Measurements from ENCODE around the gene NPTX1.
A peak's percentile ranks its signal among the peaks of the same experiment; 100 is the strongest.

The NPTX1 gene

GRCh38 chr17:80459234-80459633, 17.2 kb downstream of the NPTX1 start:
- DNase-seq (ENCODE audit: low read depth, low spot score): no peak

DNA sequence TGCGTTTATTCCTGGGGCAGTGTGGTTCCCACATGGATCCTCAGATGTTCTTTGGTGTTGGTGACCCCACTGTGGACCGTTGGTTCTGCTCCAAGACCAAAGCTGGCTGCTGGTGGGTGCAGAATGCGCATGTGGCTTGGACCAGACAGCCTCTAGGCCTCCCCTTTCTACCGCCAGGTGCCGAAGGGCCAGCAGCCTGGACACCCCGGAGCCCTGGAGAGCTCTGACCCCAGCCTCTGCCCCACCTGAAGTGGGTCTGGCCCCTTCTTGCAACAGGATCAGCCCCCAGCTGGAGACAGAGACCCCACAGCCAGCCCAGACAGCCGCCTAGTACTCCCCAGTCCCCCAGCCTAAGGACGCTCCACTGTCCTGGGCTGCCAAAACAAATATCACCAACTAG, 18.4 kb downstream of the NPTX1 start:
- no peak for DNase-seq (ENCODE audit: low read depth, low spot score)

DNA sequence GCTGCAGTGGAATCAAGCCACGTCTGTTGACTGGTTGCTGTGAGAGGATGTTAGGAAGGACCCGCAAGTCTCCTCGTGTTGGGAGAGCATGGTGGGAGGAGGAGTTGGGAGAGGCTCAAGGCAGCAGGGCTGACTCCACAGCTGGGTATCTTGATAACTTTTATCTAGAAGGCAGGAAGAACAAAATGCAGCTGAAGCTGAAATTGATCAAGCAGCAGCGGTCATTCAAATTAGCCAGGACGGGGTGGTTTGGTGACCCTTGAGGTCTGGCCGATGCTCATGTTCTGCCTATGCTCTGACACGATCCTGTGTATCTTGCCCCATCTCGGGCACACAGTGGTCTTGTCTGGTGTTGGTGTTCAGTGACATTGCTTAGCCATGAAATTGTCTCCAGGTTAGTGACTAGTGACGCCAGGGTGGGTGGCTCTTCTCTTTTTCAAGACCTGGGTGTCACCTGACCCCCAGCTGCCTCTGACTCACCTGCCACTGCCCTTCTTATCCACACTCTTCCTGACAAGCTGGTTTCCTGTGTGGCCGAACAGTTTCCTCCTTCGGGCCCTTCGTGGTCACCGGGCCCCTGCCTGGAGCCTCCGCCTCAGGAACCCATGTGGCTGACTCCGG, 19.1 kb downstream of the NPTX1 start:
- DNase-seq (ENCODE audit: low read depth, low spot score): no peak

DNA sequence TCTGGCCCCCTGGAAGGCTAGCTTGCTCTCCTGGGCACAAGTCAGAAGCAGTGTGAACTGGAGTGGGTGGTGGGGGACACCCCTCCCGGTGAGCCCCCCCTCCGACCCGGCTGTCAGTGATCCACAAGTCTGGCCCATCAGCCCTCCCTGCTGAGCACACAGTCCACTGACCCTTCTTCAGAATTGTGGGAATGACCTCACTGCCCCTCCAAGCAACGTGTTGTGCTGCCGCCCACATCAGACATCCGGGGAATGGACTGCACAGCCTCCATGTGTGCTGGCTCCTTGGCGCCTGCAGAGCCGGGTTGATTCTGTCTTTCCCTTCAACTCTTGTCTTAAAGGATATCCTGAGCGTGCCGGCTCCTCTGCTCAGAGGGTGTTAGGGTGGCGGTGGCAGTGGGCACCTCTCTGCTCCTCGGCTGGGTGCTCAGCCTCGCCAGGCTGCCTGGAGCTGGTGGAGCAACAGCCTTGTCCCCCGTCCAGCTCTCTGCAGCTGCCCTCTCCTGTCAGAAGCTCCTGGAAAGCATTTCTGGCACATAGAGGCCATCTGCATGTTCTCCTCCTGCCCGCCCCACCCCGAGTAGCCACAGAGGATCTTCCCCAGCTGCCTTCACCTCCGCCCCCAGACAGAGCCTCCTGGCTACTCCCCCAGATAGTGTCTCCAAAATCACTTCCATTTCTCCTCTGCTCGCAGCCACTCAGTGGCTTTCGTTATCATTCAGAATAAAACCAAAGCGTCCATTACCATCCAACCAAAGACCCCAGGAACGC, 19.8 kb downstream of the NPTX1 start:
- no peak for DNase-seq (ENCODE audit: low read depth, low spot score)

- no peak for DNase-seq (ENCODE audit: low read depth, low spot score)
These were observed 20.6 kb downstream of the NPTX1 start for GRCh38 chr17:80455784-80456183.

DNA sequence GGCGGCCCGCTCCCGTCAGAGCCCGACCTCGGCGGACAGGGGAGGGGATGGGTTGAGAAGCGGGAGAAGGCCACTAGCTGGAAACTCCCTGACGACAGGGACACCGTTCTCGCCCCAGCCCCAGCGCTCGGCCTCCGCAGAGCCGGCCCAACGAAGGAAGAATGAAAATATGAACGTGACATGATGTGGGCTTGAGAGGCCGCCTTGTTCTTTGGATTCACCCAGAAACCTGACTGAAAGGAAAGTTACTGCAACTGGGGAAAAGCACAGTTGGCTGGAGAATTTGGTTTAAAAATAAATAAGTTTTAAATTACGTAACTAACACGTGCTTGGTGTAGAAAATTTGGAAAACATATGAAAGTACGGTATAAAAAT, 21.1 kb downstream of the NPTX1 start:
- DNase-seq (ENCODE audit: low read depth, low spot score): no peak

GRCh38 chr17:80454557-80455335, 21.7 kb downstream of the NPTX1 start:
- DNase-seq (ENCODE audit: low read depth, low spot score): peak; percentile 80

- no peak for DNase-seq (ENCODE audit: low read depth, low spot score)
These were observed 22.3 kb downstream of the NPTX1 start for GRCh38 chr17:80453998-80454556.

GRCh38 chr17:80453126-80453997, 23.0 kb downstream of the NPTX1 start:
- DNase-seq (ENCODE audit: low read depth, low spot score): no peak

DNA sequence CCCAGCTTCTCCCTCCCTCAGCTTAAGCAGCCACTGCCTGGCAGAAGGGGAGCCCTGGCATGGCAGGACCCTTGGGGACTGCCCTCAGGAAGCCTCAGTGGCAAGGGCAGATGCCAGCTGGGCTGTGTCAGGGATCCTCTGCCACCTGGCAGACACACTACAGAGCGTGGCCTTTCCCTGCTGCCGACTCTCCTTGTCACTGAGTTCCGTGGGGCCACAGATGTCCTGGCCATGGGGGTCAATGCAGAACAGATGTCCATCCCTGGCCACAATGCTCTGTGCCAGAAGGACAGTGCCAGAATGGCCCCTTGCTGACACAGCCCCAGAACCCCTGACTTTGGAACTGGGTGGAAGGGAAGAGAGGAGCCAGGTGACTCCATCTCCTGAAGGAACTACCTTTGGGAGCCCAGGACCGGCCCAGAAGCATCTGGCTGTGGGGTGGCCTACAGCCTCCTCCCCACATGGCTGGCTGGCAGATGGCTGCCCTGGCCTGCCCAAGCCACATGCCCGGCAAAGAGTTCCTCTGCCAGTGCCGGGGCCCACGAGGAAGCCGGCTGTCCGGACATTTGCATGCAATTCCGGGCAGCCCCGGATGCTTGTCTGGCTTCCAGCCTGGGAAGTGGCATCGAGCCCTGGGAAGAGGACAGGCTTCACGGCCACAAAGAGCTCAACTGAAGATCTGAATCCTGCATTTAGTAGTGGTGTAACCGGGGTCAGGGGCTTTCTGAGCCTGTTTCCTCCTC, 24.1 kb downstream of the NPTX1 start:
- no peak for DNase-seq (ENCODE audit: low read depth, low spot score)

- no peak for DNase-seq (ENCODE audit: low read depth, low spot score)
These were observed 25.2 kb downstream of the NPTX1 start for GRCh38 chr17:80451104-80451775.

- no peak for DNase-seq (ENCODE audit: low read depth, low spot score)
These were observed 26.4 kb downstream of the NPTX1 start for GRCh38 chr17:80449930-80450576.

DNA sequence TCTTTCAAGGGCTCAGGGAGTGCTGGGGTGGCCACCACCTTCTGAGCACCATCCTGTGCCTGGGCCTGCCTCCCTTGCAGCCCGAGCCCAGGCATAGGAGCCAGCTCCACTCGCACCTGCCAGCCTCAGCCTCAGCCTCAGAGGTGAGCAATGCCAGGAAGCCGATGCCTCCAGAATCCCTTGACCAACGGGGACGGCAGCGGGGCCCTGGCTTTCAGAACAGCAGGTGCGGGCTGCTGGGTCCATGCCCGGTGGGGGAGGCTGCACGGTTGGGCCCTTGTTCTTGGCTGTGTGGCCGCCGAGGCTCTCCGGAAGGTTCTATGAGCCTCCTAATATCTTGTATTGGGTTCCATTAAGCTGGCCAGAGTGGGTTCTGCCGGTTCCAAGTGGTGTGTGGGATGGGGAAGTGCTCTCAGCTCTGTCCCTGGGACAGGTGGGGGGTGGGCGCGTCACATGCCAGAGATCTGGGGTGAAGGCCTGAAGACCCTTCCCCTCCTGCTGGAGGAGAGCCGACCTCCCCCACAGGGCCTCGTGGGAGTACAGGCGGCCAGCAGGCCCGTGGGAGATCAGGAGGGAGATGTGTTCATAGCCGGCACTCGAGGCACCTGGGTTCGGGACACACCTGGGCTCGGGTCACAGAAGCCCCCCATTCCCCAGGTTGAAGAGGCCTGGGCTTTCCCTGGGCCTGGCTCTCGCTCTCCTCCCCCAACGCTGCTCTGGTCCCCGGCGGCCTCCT, 27.0 kb downstream of the NPTX1 start:
- no peak for DNase-seq (ENCODE audit: low read depth, low spot score)

DNA sequence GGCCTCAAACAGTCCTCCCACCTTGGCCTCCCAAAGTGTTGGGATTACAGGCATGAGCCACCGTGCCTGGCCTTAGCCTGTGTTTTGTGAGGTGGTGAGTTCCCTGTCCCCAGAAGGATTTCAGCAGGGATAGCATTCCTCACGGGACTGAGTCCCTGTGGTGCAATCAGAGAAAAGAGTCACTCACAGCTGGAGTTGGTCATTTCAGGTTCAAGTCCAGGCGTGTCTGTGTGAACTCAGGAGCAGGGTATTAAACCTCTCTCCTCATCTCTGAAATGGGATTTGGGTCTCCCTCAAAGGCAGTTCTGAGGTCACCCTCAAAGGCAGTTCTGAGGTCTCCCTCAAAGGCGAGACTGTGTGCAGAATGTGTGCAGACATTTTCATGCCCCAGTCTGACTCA, 28.6 kb downstream of the NPTX1 start:
- no peak for DNase-seq (ENCODE audit: low read depth, low spot score)

DNA sequence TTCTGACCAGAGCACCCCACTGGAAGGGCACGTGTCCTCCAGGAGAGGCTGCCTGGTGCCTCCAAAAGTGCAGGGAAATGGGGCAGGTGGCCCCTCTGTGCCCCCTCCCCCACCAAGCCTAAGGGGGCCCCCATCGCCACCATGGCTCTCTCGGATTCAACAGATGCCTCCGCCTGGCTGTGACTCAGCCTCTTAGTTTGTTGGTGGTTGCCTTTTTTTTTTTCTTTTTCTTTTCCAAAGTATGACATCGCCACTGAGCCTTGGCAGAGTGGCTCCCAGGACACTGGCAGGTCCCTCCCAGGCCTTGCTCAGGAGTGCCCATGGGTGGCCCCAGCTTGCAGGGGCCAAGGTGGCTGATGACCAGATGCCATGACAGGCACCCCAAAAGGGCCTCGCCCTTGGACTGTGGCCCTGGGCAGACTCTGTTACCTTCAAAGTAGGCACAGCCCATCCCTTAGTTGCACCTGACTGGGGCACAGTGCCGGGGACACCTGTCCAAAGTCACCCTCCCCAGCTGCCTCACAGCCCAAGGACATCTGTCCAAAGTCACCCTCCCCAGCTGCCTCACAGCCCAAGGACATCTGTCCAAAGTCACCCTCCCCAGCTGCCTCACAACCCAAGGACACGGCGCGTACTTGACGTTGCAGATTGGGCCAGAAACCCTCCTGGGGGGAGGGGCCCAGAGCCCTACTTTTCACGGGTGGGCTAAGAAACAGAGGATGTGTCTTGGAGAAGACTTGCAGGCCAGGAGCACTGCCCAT, 29.6 kb downstream of the NPTX1 start:
- no peak for DNase-seq (ENCODE audit: low read depth, low spot score)

DNA sequence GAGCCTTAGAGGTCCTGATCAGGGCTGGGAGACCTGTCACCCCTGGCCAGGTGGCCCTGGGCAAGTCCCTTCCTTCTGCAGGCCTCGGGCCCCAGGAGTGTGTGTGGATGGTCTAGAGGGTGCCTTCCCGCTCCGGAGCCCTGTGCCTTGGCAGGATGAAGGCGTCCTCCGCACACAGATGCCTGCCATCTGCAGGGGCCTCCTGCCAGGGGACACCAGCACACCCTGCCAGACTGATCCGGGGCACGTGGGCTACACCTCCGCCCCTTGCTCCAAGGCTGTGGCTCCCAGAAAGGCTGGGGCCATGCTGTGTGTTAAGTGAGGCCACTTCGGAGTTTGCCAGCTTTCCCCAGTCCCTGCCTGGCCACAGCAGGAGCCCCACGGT, 30.7 kb downstream of the NPTX1 start:
- DNase-seq (ENCODE audit: low read depth, low spot score): no peak

DNA sequence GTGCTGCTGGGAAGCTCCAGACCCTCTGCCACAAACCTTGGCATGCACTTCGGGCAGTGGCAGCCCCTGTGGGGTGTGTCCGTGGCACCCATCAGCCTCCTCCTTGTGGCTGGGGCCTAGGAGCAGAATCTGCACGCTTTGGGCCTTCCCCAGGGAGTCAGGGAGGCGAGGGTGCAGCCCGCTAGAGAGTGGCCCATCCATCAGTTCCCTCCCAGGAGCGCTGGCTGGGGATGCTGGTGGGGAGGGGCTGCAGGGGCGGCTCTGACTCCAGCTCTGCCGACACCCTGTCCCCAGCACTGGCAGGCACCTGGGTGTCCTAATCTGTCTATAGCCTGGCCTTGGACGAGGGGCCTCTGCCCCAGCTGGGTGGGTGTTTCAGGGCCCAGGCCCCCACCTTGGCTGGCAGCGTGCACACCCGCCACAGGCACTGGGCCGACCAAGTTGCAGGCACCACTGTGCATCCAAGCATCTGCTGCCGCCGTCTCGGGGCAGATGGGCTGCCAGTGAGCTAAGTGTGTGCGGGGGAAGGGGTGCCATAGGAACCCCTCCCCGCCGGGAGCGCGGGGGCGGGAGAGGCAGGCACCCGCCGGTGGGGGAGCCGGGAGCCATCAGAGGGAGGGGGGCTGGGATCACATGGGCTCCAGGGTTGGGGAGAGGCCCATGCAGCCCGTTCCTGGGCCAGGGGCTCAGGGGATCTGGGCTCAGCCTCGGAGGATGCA, 31.2 kb downstream of the NPTX1 start:
- no peak for DNase-seq (ENCODE audit: low read depth, low spot score)

DNA sequence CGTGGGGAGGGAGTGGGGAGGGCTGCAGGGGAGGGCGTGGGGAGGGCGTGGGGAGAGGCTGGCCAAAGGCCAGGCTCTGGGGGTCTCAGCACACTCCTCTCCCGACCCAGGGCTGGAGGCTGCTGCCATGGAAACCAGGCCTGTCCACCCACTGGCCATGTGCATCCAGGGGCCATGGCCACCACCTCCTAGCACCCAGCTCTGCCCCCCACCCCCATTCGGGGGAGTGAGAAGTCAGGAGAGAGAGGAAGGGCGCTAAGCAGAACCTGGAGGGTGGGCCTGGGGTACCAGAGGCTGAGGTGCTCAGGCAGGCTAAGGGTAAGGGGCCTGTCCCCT, 31.8 kb downstream of the NPTX1 start:
- DNase-seq (ENCODE audit: low read depth, low spot score): no peak

All from iPS DF 19.7 (cell line).